Mesenchymal stem cell (in vitro differentiated cells and primary cell): Measurements from ENCODE around the gene ADAM11. TPM values are rescaled to one million over a fixed set of nuclear protein-coding genes. Genes with fewer than 3 reads are reported as not detected.

Experiments used
- small RNA-seq: library from polyadenylated mRNA; stranded (forward); fragments of <200 nt; extraction: miRNeasy Mini kit (QIAGEN cat#:217004); gene quantifications from one replicate; pipeline ENCODE3, GENCODE V24; 2013; ENCODE audit warnings: low read depth

Gene ADAM11

Small RNAs within 50 kb of the gene (small RNA-seq; reads per million reads assigned to genes)
- not detected for gene RN7SL819P
